ENCODE results near the gene RGS3. TPM values are rescaled to one million over a fixed set of nuclear protein-coding genes. Genes with fewer than 3 reads are reported as not detected.

The RGS3 gene
- total and polyA plus RNA-seq, 2 of the 13 experiments (the other 11 are each of a cell fraction or from before 2014, with no cell fraction given), result 17.1 to 28.8 TPM

DNA sequence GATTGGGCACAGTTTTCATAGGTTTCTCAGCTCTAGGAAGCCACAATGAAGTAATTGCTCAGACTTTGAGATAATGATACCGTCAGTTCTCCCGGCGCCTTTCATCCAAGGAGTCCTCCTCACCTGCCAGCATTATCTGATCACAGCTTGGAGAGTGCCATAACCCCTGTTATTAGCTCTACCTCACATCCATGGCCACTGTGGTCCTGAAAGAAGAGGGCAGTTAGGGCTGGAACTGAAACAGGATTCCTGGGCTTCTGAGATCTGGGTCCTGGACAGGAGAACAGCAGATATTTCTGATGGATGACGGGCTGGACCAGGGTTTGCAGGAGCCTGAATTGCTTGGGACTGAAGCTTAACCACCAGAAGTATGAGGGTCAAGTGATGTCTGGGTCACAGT is 13.5 kb downstream of the RGS3 start:
- Histone ChIP-seq H3K4me2 (ENCODE audit: low read depth, low read length) (no peak overlapping the region), H4K20me1 (ENCODE audit: insufficient read depth, low read length) (no peaks in the 10 kb centered on the region), H3K9me3 (ENCODE audit: low read length) (no peaks in the 10 kb centered on the region), H3K79me2 (ENCODE audit: insufficient read depth, low read length) (peaks cover 41% of the 10 kb centered on the region), H3K36me3 (replicated peaks in 1 of 2; ENCODE audit: control insufficient read depth in 1 of 2, insufficient read depth in 2 of 2, low read length in 2 of 2) (peaks cover 2 to 41% of the 10 kb centered on the region in 2 experiments; a peak in 4 of 5 replicates), H2AFZ (ENCODE audit: low read length) (no peak overlapping the region), H3K27ac (ENCODE audit: extremely low read length, insufficient read depth, low read length) (no peak overlapping the region), H3K4me3 (replicated peaks in 1 of 3; ENCODE audit: insufficient read depth in 1 of 3, low read depth in 2 of 3, low read length in 3 of 3) (no peak overlapping the region), H3K9ac (ENCODE audit: insufficient read depth, low read depth, low read length) (no peak overlapping the region), H3K4me1 (ENCODE audit: insufficient read depth, low read length) (peaks cover 22% of the 10 kb centered on the region), H3K27me3 (ENCODE audit: control insufficient read depth in 1 of 2, insufficient read depth in 2 of 2, low read length in 2 of 2) (no peaks in the 10 kb centered on the region)
- 100% methylated on average over 4 of the region's 4 CpGs for WGBS (ENCODE audit: low lambda C conversion rate)
- no peak for FAIRE-seq
- no TSS peak for BruUV-seq (replicated peaks)
- intact Hi-C loops (cut with micrococcal nuclease; ENCODE audit: unreplicated experiment), result no loop called here
- ATAC-seq, result no peak
- POLR2A ChIA-PET, result no interaction called here
- DNase-seq (ENCODE audit: low spot score), result no peak
- TF ChIP-seq, protein P1, sequence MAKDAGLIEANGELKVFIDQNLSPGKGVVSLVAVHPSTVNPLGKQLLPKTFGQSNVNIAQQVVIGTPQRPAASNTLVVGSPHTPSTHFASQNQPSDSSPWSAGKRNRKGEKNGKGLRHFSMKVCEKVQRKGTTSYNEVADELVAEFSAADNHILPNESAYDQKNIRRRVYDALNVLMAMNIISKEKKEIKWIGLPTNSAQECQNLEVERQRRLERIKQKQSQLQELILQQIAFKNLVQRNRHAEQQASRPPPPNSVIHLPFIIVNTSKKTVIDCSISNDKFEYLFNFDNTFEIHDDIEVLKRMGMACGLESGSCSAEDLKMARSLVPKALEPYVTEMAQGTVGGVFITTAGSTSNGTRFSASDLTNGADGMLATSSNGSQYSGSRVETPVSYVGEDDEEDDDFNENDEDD (CRISPR knock-in tag; IDR thresholded peaks at IDR 0.05; ENCODE audit: borderline replicate concordance), result no peak
- TF ChIP-seq, protein P2, sequence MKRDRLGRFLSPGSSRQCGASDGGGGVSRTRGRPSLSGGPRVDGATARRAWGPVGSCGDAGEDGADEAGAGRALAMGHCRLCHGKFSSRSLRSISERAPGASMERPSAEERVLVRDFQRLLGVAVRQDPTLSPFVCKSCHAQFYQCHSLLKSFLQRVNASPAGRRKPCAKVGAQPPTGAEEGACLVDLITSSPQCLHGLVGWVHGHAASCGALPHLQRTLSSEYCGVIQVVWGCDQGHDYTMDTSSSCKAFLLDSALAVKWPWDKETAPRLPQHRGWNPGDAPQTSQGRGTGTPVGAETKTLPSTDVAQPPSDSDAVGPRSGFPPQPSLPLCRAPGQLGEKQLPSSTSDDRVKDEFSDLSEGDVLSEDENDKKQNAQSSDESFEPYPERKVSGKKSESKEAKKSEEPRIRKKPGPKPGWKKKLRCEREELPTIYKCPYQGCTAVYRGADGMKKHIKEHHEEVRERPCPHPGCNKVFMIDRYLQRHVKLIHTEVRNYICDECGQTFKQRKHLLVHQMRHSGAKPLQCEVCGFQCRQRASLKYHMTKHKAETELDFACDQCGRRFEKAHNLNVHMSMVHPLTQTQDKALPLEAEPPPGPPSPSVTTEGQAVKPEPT (CRISPR knock-in tag; IDR thresholded peaks at IDR 0.05; ENCODE audit: low read depth), result no peak
- CTCF ChIA-PET (ENCODE audit: low intra/inter-chr PET ratio, low total read pairs), result no interaction called here
- in situ Hi-C loops (cut with HindIII; ENCODE audit: extremely low pct_ligation_motif_present, low pct_unique_long_range_greater_than_20kb), result no loop called here

DNA sequence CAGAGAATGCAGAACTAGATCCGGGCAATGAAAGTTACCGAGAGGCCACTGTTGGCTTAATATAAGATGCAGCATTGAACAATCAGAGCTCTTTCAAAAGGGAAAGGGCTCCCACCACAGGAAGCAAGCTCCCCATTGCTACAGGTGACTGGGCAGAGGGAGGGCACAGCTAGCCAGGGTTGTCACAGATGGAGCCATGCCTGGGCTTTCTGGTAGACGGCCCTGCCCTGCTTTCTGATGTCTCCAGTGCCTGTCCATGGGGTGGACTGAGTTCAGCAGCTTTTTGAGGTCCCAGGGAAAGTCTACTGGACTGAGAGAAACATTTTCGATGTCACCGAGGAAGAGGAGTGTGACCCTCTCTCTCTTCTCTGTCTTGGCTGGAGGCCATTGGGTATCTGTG is 14.1 kb downstream of the RGS3 start:
- CTCF ChIA-PET (ENCODE audit: low intra/inter-chr PET ratio, low total read pairs), result no interaction called here
- in situ Hi-C loops (cut with HindIII; ENCODE audit: extremely low pct_ligation_motif_present, low pct_unique_long_range_greater_than_20kb) (no loop called here), intact Hi-C loops (cut with micrococcal nuclease; ENCODE audit: unreplicated experiment) (no loop called here)
- Histone ChIP-seq H3K36me3 (replicated peaks in 1 of 2; ENCODE audit: control insufficient read depth in 1 of 2, insufficient read depth in 2 of 2, low read length in 2 of 2) (peaks cover 3 to 42% of the 10 kb centered on the region in 2 experiments; a peak in 4 of 5 replicates), H3K4me1 (ENCODE audit: insufficient read depth, low read length) (peaks cover 22% of the 10 kb centered on the region), H3K9me3 (ENCODE audit: low read length) (no peaks in the 10 kb centered on the region), H3K79me2 (ENCODE audit: insufficient read depth, low read length) (peaks cover 37% of the 10 kb centered on the region), H2AFZ (ENCODE audit: low read length) (no peak overlapping the region), H3K27me3 (ENCODE audit: control insufficient read depth in 1 of 2, insufficient read depth in 2 of 2, low read length in 2 of 2) (no peaks in the 10 kb centered on the region), H3K4me3 (replicated peaks in 1 of 3; ENCODE audit: insufficient read depth in 1 of 3, low read depth in 2 of 3, low read length in 3 of 3) (no peak overlapping the region), H3K4me2 (ENCODE audit: low read depth, low read length) (no peak overlapping the region), H3K9ac (ENCODE audit: insufficient read depth, low read depth, low read length) (no peak overlapping the region), H3K27ac (ENCODE audit: extremely low read length, insufficient read depth, low read length) (no peak overlapping the region), H4K20me1 (ENCODE audit: insufficient read depth, low read length) (no peaks in the 10 kb centered on the region)
- POLR2A ChIA-PET, result no interaction called here
- whole genome bisulfite sequencing (ENCODE audit: low lambda C conversion rate), result 90% methylated on average over 5 of the region's 5 CpGs
- FAIRE-seq (no peak), DNase-seq (ENCODE audit: low spot score) (no peak), ATAC-seq (no peak)
- no TSS peak for BruUV-seq (replicated peaks)
- TF ChIP-seq FLYWCH1 (CRISPR knock-in tag; IDR thresholded peaks at IDR 0.05), result no peak
- TF ChIP-seq, protein P3, sequence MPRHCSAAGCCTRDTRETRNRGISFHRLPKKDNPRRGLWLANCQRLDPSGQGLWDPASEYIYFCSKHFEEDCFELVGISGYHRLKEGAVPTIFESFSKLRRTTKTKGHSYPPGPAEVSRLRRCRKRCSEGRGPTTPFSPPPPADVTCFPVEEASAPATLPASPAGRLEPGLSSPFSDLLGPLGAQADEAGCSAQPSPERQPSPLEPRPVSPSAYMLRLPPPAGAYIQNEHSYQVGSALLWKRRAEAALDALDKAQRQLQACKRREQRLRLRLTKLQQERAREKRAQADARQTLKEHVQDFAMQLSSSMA (CRISPR knock-in tag; IDR thresholded peaks at IDR 0.05), result no peak
- no peak for TF ChIP-seq ZNF747 (CRISPR knock-in tag; IDR thresholded peaks at IDR 0.05; ENCODE audit: borderline replicate concordance)
- TF ChIP-seq, protein P4, sequence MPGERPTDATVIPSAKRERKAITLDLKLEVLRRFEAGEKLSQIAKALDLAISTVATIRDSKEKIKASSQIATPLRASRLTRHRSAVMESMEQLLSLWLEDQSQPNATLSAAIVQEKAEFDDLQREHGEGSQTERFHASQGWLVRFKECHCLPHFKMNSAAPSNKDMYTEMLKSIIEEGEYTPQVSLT (CRISPR knock-in tag; IDR thresholded peaks at IDR 0.05; ENCODE audit: borderline replicate concordance, low read depth), result no peak
- no peak for TF ChIP-seq ZMYM2 (CRISPR knock-in tag; IDR thresholded peaks at IDR 0.05)
- TF ChIP-seq TEAD2 (CRISPR knock-in tag; IDR thresholded peaks at IDR 0.05), result no peak
- no peak for TF ChIP-seq ZNF703 (CRISPR knock-in tag; IDR thresholded peaks at IDR 0.05; ENCODE audit: borderline replicate concordance)
